PC-3 (cell line): Measurements from ENCODE around the gene HHIPL1.

Source experiments
- EZH2 ChIP-seq: fragments of 300-600 bp; sonication (generic); IDR thresholded peaks from one replicate; pipeline ENCODE4 v1.6.1; 2017; ENCODE audit warnings: antibody characterized with exemption, mild to moderate bottlenecking, low read length; ENCODE audit not compliant: unreplicated experiment
- TF ChIP-seq, protein P1 (sequence below): fragments of 300-600 bp; sonication (generic); conservative IDR thresholded peaks from 2 replicates; pipeline ENCODE4 v1.5.1; 2017; ENCODE audit warnings: antibody characterized with exemption, low read depth, mild to moderate bottlenecking, low read length

DNA sequence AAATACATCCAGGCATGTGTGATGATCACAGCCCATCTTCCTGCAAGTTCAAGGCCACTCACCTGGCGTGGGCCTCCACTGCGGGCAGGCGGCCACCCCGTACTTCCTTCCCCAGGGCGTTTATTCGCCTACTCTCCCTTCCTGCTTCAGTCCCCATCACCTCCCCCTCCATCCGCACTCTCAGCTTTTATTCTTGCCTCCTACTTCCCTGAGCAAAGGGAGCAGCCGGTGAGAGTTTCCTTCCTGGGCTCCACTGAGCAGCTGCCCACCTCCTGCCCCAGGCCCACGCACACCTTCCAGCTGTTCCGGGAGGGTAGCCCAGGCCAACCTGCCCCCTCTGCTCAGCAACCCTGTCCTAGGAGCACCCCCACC lies 43.3 kb downstream of the HHIPL1 start:
- TF ChIP-seq EZH2, result no peak
- TF ChIP-seq, protein P1, sequence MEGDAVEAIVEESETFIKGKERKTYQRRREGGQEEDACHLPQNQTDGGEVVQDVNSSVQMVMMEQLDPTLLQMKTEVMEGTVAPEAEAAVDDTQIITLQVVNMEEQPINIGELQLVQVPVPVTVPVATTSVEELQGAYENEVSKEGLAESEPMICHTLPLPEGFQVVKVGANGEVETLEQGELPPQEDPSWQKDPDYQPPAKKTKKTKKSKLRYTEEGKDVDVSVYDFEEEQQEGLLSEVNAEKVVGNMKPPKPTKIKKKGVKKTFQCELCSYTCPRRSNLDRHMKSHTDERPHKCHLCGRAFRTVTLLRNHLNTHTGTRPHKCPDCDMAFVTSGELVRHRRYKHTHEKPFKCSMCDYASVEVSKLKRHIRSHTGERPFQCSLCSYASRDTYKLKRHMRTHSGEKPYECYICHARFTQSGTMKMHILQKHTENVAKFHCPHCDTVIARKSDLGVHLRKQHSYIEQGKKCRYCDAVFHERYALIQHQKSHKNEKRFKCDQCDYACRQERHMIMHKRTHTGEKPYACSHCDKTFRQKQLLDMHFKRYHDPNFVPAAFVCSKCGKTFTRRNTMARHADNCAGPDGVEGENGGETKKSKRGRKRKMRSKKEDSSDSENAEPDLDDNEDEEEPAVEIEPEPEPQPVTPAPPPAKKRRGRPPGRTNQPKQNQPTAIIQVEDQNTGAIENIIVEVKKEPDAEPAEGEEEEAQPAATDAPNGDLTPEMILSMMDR, result no peak
